Suppressor macrophage treated with lipopolysaccharide for 1 hour (primary cell): ENCODE data around the gene USP6.
"Not testable (repeated sequence)": the region's sequence is repeated elsewhere in the genome, so short reads cannot be mapped to it uniquely, and the experiment has no call there.

Experiments used
- DNase-seq, 3 donors: peaks; one replicate each; pipeline ENCODE4 v3.0.0-alpha.2; 2020 to 2022

Gene USP6

DNA sequence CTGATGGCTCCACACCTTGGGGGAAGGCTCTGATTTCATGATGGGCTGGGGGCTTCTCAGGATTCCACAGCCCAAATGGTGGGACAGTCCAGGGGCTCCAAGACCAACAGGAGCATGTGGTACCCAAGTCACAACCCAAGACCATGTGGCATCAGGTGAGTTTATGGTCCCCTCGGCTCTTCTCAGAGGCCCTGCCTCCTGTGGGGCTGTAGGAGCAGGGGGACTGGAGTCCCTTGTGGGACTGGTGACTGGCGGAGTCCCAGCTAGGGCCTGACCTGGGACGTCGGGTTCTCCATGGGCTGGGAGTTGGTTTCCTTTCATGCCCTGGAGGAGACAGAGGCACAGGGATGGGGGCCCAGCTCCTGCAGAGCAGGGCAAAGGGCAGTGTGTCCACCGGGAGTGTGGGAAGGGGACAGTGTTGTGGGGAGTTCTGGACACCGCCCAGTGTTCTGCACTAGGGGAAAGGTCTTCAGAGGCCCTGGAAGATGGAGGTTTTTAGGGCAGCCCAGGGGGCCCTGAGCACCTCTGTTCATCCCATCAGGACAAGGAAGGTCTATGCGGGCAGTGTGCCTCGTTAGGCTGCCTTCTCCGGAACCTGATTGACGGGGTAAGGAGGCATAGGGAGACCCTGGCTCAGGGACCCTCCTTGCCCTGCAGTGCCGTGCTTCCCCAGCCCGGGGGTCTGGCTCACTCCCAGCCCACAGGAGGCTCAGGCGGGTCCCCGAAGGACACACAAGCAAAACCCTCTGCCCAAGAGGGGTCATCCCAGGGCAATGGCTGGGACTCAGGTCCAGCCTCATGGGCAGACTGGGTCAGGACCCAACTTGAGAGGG, 21.0 kb downstream of the USP6 start:
- DNase-seq: not testable (repeated sequence)

DNA sequence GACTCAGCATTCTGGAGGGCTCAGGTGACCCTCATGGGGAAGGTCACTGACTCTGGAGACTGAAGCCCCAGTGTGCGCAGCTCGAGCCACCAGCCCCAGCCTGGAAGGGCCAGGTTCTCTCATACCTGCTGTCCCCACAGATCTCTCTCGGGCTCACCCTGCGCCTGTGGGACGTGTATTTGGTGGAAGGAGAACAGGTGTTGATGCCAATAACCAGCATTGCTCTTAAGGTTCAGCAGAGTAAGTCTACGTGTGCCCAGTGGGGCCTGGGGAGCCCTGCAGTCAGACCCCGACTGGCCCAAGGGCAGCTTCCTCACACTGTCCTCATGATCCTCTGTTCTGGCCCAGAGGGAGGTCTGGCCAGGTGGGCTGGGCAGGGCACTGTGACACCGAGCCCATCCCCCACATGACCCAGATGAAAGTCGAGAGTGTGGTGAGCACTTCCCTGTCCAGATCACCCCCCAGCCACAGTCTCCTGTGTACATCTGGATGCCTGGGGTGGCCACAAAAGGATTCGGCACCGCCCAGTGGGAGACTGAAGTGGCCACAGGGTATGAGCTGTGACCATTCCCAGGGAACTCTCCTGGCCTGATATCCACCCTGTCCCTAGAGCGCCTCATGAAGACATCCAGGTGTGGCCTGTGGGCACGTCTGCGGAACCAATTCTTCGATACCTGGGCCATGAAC, 21.8 kb downstream of the USP6 start:
- not testable (repeated sequence) for DNase-seq

DNA sequence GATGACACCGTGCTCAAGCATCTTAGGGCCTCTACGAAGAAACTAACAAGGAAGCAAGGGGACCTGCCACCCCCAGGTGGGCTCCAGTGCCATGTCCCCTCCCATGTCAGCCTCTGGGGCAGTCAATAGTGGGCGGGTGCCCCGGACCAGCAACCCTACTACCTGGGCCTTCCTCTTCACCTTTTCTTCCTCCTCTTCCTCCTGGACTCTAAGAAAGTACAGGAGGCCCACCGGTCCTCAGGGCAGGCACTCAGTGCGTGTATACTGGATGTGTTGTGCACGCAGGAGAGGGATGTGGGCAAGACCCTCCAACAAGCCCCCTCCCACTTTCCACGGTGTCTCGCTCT, 22.3 kb downstream of the USP6 start:
- DNase-seq: not testable (repeated sequence)

DNA sequence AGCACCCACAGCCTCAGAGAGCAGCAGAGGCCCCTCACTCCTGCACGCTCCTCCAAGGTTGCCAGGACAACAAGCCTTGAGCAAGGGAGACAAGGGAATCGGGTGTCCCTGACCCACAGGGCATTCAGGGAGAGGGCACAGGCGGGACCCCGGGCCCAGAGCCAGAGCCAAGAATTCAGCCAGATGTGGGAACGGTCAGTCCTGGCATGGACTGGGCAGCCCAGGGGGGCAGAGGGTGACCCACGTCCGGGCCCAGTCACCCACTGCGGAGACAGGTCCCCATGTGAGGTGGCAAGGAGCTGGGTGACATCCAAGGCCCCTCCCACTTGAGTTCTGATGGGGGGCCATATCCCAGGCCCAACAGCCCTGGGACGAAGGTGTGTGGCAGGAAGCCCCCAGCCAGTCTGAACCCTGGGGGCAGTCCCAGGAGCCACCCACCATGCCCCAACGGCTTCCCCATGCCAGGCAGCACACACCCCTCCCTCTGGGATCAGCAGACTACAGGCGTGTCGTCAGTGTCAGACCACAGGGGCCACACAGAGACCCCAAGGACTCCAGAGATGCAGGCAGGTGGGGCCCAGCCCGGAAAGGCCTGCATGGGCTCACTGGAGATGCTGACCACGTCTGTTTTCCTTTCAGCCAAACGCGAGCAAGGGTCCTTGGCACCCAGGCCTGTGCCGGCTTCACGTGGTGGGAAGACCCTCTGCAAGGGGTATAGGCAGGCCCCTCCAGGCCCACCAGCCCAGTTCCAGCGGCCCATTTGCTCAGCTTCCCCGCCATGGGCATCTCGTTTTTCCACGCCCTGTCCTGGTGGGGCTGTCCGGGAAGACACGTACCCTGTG, 23.0 kb downstream of the USP6 start:
- DNase-seq: no peak

DNA sequence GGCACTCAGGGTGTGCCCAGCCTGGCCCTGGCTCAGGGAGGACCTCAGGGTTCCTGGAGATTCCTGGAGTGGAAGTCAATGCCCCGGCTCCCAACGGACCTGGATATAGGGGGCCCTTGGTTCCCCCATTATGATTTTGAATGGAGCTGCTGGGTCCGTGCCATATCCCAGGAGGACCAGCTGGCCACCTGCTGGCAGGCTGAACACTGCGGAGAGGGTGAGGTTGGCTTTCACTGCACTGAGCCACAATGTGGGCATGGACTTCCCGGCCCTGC, 23.6 kb downstream of the USP6 start:
- no peak for DNase-seq

DNA sequence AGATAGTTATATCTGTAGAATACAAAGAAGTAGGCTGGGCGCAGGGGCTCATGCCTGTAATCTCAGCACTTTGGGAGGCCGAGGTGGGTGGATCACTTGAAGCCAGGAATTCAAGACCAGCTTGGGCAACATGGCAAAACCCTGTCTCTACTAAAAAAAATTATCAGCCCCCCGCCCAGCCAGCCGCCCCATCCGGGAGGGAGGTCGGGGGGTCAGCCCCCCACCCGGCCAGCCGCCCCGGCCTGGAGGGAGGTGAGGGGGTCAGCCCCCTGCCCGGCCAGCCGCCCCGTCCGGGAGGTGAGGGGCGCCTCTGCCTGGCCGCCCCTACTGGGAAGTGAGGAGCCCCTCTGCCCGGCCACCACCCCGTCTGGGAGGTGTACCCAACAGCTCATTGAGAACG, 27.0 kb downstream of the USP6 start:
- DNase-seq: not testable (repeated sequence)

DNA sequence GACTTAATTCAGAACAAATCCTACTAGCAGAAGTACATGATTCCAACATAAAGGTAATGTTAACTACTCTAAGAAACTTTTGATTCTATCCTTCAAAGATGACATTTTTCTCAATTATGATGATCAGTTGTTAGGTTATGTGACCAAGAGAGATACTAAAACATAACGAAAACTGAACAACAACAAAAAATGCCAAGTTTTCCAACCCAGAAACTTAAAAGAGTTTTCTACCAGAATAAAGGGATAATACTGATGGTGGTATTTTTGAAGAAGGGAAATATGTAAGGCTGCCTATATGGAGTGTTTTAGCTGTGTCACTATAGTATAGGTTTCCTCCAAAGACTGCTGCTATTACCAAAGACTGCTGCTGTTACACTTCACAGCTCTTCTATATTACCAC, 30.3 kb downstream of the USP6 start:
- DNase-seq: not testable (repeated sequence)

DNA sequence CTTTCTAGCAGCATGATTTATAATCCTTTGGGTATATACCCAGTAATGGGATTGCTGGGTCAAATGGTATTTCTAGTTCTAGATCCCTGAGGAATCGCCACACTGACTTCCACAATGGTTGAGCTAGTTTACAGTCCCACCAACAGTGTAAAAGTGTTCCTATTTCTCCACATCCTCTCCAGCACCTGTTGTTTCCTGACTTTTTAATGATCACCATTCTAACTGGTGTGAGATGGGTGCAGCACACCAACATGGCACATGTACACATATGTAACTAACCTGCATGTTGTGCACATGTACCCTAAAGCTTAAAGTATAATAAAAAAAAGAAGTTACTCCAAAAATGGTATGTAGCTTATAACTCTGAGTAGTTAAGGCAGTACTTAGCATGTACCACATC, 44.9 kb downstream of the USP6 start:
- not testable (repeated sequence) for DNase-seq

DNA sequence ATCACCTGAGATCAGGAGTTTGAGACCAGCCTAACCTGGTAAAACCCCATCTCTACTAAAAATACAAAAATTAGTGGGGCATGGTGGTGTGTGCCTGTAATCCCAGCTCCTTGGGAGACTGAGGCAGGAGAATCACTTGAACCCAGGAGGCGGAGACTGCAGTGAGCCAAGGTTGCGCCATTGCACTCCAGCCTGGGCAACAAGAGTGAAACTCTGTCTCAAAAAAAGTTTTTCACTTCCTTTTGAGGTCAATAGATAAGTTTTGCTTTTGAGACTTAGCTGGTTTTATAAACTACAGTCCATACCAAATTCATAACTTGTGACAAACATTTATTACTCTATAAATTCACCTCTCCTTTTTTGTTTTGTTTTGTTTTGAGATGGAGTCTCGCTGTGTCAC, 46.0 kb downstream of the USP6 start:
- DNase-seq: not testable (repeated sequence)

DNA sequence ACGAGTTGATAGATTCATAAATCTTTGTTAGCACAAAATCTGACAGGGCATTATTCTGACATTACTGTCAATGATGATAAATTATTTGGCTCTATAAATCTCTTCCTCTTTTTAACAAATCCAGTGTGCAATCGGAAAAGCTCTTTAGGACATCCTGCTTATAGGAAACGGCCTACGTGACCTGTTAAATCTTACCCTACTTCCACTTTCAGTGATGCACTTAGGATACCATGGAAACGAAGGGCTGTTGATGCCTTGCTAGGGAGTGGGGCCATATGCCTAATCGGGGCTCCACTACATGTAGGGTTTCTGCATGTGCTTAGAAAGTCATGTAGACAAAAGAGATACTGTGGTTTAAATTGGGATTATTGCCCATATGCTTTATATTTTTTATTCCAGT, 48.6 kb downstream of the USP6 start:
- peak; percentile 47 to 73 (median 50) for DNase-seq

DNA sequence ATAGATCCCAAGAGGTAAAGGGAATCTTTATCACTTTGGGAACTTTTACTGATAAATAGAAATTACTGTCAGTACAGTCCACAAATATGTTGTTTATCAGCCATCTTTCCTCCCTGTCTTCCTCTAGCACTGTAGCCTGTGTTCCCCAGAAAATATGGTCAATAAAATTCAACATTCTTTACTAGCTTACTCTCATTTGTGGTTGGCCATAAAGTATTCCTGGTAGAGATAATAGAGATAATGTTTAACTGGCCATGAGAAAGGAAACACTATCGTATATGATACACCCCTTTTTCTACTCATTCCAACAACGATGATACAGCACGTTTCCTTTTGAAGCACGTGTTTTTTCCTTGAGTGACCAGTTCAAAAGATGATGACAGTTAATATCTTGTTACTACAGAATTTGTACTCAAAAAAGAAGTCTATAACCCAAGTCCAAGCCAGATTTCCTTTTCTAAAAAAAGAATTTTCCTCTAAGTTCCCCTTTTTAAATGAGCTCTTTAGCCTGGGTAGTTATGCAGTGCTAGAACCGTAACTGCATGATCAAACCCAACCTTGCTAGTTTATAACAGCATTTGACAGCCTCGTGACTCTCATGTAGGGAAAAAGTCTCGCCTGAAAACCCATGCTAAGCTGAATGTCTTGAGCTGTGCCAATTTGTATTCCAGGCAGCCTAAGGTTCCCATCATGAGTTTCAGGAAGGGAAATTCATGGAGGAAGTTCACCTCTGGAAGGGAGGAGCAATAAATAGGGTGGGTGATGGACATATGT, 50.1 kb downstream of the USP6 start:
- DNase-seq: peak; percentile 70 to 81 (median 71)

DNA sequence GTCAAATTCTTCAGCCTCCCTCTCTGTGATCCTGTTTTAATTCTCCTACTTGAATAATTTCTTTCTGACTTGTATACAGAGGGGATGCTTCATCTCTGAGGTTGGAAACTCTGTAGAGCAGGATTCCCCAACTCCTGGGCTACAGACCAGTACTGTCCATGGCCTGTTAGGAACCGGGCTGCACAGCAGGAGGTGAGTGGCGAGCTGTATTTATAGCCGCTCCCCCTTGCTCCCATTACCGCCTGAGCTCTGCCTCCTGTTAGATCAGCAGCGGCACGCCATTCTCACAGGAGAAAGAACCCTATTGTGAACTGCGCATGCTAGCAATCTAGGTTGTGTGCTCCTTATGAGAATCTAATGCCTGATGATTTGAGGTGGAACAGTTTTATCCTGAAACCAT, 59.2 kb downstream of the USP6 start:
- not testable (repeated sequence) for DNase-seq

DNA sequence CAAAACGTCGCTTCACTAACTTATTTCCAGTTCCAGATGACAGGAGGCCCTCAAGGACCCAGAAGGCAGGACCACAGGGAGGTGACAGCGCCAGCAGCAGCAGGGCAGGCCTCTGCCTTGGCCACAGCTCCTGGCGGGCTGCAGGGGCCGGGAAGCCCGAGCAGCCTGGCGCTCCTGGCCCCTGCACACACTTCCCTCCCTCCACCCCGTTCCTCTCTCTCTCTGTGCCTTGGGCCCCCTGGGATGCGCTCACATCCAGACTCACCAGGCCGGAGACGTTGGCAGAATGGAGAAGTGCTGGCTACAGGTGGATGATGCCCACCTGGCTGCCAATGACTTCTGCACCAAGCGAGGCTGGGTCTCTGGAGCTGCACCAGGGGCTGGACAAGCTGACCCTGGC, 63.2 kb downstream of the USP6 start:
- no peak for DNase-seq

DNA sequence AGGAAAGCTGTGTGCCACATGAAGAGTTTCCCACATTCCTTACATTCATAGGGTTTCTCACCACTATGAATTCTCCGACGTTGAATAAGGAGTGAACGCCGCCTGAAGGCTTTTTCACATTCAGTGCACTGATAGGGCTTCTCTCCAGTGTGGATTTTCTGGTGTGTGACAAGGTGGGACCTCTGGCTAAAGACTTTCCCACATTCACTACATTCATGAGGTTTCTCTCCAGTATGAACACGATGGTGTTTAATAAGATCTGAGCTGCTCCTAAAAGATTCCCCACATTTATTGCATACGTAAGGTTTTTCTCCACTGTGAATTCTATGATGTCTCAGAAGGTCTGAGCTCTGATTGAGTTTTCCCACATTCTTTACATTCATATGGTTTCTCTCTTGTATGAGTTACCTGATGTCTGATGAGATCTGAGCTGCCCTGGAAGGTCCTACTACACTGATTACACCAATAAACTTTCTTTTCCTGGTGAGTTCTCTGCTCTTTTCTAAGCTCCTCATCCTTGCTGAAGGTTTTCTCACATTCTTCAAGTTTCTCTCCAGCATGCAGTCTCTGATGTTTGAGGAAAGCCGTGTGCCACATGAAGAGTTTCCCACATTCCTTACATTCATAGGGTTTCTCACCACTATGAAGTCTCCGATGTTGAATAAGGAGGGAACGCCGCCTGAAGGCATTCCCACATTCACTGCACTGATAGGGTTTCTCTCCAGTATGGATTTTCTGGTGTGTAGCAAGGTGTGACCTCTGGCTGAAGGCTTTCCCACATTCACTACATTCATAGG, 65.9 kb downstream of the USP6 start:
- DNase-seq: no peak

DNA sequence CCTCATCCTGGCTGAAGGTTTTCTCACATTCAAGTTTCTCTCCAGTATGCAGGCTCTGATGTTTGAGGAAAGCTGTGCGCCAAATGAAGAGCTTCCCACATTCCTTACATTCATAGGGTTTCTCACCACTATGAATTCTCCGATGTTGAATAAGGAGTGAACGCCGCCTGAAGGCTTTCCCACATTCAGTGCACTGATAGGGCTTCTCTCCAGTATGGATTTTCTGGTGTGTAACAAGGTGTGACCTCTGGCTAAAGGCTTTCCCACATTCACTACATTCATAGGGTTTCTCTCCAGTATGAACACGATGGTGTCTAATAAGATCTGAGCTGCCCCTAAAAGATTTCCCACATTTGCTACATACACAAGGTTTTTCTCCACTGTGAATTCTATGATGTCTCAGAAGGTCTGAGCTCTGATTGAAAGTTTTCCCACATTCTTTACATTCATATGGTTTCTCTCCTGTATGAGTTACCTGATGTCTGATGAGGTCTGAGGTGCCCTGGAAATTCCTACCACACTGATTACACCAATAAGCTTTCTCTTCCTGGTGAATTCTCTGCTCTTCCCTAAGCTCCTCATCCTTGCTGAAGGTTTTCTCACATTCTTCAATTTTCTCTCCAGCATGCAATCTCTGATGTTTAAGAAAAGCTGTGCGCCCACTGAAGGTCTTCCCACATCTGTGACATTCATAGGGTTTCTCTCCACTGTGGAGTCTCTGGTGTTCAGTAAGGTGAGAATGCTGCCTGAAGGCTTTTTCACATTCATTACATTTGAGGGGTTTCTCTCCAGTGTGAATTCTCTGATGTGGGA, 67.0 kb downstream of the USP6 start:
- no peak for DNase-seq

DNA sequence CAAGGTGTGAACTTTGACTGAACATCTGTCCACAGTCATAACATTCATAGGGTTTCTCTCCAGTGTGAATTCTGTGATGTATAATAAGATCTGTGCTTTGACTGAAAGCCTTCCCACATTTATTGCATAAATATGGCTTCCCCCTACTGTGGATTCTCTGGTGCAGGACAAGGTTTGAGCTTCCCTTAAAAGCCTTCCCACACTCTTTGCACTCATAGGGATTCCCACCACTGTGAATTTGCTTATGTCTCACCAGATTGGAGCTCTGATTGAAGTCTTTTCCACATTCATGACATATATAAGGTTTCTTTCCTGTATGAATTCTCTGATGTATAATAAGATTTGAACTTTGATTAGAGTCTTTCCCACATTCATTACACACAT, 67.6 kb downstream of the USP6 start:
- no peak for DNase-seq

DNA sequence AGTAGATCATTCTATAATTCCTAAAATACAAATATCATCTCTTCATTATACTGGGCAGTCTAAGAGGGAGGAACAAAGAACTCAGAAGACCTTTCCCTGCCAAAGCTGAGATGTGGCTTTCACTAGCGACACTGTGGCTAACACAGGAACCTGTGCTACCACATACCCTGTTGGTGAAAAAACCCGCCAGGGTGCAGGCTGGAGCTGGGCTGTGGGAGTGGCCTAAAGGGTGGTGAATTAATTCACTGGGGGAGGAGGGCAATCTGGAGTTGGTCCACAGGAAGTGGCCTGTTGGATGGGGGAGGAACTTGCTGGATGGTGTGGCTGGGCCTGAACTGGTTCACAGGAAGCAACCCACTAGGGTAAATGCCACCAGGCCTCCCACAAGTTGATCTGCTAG, 68.5 kb downstream of the USP6 start:
- DNase-seq: no peak

DNA sequence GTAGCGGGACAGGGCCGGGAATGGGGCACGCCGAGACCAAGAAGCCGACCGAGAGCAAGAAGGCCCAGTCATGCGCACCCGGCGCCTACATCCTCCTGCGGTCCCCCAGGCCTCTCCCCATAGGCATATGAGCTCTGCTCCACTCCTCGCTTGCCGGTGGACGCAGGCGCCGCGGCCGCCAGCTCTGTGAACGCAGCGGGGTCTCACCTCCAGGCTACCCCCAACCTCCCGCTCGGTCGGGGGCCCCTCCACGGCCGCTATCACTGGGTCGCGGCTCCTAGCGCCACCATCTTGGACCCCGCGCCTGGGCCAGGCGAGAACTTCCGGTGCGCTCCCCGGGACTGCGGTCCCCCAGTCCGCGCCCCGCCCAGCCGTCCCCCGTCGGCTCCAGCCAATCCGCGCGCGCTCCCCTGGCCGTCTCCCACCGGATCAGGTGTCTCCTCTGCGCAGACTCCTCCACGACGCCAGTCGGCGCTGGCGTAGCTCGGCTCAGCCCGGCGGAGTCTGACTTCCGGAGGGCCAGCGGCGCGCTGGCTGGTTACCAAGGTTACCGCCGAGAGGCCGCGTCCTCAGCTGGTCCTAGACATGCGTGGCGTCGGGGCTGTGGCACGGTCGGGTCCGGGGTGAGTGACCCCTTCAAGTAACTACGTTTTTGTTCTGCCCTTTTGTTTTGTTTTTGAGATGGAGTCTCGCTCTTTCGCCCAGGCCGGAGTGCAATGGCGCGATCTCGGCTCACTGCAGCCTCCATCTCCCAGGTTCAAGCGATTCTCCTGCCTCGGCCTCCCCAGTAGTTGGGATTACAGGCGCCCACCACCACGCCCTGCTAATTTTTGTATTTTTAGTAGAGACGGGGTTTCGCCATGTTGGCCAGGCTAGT, 75.9 kb downstream of the USP6 start, which contains the start of gene ZNF594:
Gene ZNF594, minus strand, starts transcription at position 328 of the 877 bp plus-strand sequence. CDS start 7,612 bp downstream, outside the sequence.
- DNase-seq: peak; percentile 94 to 96 (median 96)

DNA sequence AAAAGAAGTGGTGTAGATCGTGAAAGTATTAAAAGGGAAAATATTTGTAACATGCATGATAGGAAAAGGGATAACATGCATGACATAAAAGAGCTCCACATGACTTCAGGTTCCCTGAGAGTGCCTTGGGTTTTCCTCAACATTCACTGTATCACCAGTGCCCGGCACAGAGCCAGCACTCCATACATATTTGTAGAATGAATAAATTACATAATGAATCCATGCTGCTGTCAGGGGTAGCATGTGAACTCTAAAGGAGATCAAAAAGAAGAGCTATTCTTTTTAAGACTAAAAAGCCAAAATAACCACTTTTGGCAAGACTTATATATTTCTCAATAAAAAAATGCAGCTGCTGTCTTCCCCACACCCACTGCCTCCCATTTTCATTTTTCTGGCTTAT, 78.5 kb downstream of the USP6 start:
- no peak for DNase-seq

DNA sequence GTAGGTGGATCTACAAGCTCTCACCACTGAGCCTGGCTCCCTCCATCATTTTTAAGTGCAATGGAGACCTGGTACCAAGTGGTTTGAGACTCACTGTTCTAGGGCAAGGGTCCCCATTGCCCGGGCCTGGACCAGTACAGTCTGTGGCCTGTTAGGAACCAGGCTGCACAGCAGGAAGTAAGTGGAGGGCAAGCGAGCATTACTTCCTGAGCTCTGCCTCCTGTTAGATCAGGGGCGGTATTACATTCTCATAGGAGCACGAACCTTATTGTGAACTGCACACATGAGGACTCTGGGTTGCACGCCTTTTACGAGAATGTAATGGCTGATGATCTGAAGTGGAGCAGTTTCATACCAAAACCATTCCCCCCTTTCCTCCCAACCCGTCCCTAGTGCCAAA, 82.6 kb downstream of the USP6 start:
- DNase-seq: no peak
